Measurements from ENCODE around the gene STK39. TPM values are rescaled to one million over a fixed set of nuclear protein-coding genes. Genes with fewer than 3 reads are reported as not detected.

STK39 gene
- total RNA-seq, 4 donors from 2014 or later = 6.4 to 9.0 (median 6.7) TPM

GRCh38 chr2:168015274-168015953 lies 232.0 kb downstream of the STK39 start:
- Histone ChIP-seq H3K4me1 (no peaks in the 10 kb centered on the region), H3K9me3 (no peaks in the 10 kb centered on the region), H3K4me3 (replicated peaks in 1 of 3) (no peak overlapping the region), H3K36me3 (no peaks in the 10 kb centered on the region), H3K27ac (no peak overlapping the region), H3K27me3 (no peaks in the 10 kb centered on the region)
- TF ChIP-seq CTCF (IDR thresholded peaks at IDR 0.05) (no peak), POLR2A (IDR thresholded peaks at IDR 0.05) (no peak)
- WGBS, 2 donors = 93 to 99% methylated on average over 3 of the region's 3 CpGs
- intact Hi-C loops (cut with DNase I) = no loop called here
- no peak for DNase-seq

GRCh38 chr2:168009900-168010299 lies 237.5 kb downstream of the STK39 start:
- intact Hi-C loops (cut with DNase I) = no loop called here

GRCh38 chr2:168008646-168009195 lies 238.7 kb downstream of the STK39 start:
- 93 to 95% methylated on average over 3 of the region's 3 CpGs for WGBS, 2 donors
- Histone ChIP-seq H3K27ac (no peak overlapping the region), H3K4me1 (no peaks in the 10 kb centered on the region), H3K4me3 (replicated peaks in 1 of 3) (no peak overlapping the region), H3K27me3 (no peaks in the 10 kb centered on the region), H3K9me3 (no peaks in the 10 kb centered on the region), H3K36me3 (no peaks in the 10 kb centered on the region)
- intact Hi-C loops (cut with DNase I) = no loop called here
- TF ChIP-seq CTCF (IDR thresholded peaks at IDR 0.05) (no peak), POLR2A (IDR thresholded peaks at IDR 0.05) (no peak)
- DNase-seq = no peak

More at GRCh38 chr2:168009900-168010299, 237.5 kb downstream of the STK39 start:
- DNase-seq = no peak
- Histone ChIP-seq H3K4me1 (no peaks in the 10 kb centered on the region), H3K27ac (no peak overlapping the region), H3K36me3 (no peaks in the 10 kb centered on the region), H3K9me3 (no peaks in the 10 kb centered on the region), H3K4me3 (replicated peaks in 1 of 3) (no peak overlapping the region), H3K27me3 (no peaks in the 10 kb centered on the region)
- WGBS, 2 donors = 95 to 98% methylated on average over 1 of the region's 1 CpG
- no peak for TF ChIP-seq POLR2A (IDR thresholded peaks at IDR 0.05)
- no peak for TF ChIP-seq CTCF (IDR thresholded peaks at IDR 0.05)

GRCh38 chr2:168006498-168006897 lies 240.9 kb downstream of the STK39 start:
- Histone ChIP-seq H3K27me3 (no peaks in the 10 kb centered on the region), H3K36me3 (no peaks in the 10 kb centered on the region), H3K4me1 (no peaks in the 10 kb centered on the region), H3K9me3 (no peaks in the 10 kb centered on the region), H3K27ac (no peak overlapping the region), H3K4me3 (replicated peaks in 1 of 3) (no peak overlapping the region)
- WGBS, 2 donors = 72 to 77% methylated on average over 5 of the region's 5 CpGs
- TF ChIP-seq POLR2A (IDR thresholded peaks at IDR 0.05) = no peak
- no peak for TF ChIP-seq CTCF (IDR thresholded peaks at IDR 0.05)
- DNase-seq = no peak
- intact Hi-C loops (cut with DNase I) = no loop called here

GRCh38 chr2:168005586-168005985 lies 241.8 kb downstream of the STK39 start:
- WGBS, 2 donors = 95 to 98% methylated on average over 3 of the region's 3 CpGs

More at GRCh38 chr2:168005586-168005985, 241.8 kb downstream of the STK39 start:
- H3K36me3 ChIP-seq = no peaks in the 10 kb centered on the region
- no peak overlapping the region for H3K27ac ChIP-seq
- H3K9me3 ChIP-seq = no peaks in the 10 kb centered on the region
- DNase-seq = no peak
- intact Hi-C loops (cut with DNase I) = no loop called here
- H3K4me1 ChIP-seq = no peaks in the 10 kb centered on the region
- H3K27me3 ChIP-seq = no peaks in the 10 kb centered on the region
- no peak overlapping the region for H3K4me3 ChIP-seq (replicated peaks in 1 of 3)
- TF ChIP-seq POLR2A (IDR thresholded peaks at IDR 0.05) = no peak
- no peak for TF ChIP-seq CTCF (IDR thresholded peaks at IDR 0.05)
